ENCODE results near the gene NHSL2. TPM values are rescaled to one million over a fixed set of nuclear protein-coding genes. Genes with fewer than 3 reads are reported as not detected.

The NHSL2 gene
- total RNA-seq, 4 donors from 2014 or later = 10.4 to 35.8 (median 13.9) TPM

GRCh38 chrX:71949363-71949762 lies 38.7 kb downstream of the NHSL2 start:
- Histone ChIP-seq H3K4me3 (no peak overlapping the region), H3K27ac (no peak overlapping the region), H3K4me1 (peaks cover 0 to 10% (median 0%) of the 10 kb centered on the region in 3 donors), H3K27me3 (no peaks in the 10 kb centered on the region), H3K9me3 (no peaks in the 10 kb centered on the region), H3K36me3 (no peaks in the 10 kb centered on the region)
- WGBS, 2 donors (ENCODE audit: low coverage in 1 of 2) = 100% methylated on average over 3 of the region's 8 CpGs; no CpG with 5 or more reads in 1 of the 2 donors
- TF ChIP-seq CTCF (IDR thresholded peaks at IDR 0.05) = no peak
- no peak for TF ChIP-seq POLR2A (IDR thresholded peaks at IDR 0.05)
- TF ChIP-seq EP300 (IDR thresholded peaks at IDR 0.05) = no peak
- TF ChIP-seq POLR2AphosphoS5 (IDR thresholded peaks at IDR 0.05) = no peak
- no peak for ATAC-seq

GRCh38 chrX:71949844-71950445 lies 39.3 kb downstream of the NHSL2 start:
- ATAC-seq = no peak
- TF ChIP-seq CTCF (IDR thresholded peaks at IDR 0.05) (no peak), EP300 (IDR thresholded peaks at IDR 0.05) (no peak), POLR2A (IDR thresholded peaks at IDR 0.05) (no peak), POLR2AphosphoS5 (IDR thresholded peaks at IDR 0.05) (no peak)
- H3K4me3 ChIP-seq = no peak overlapping the region
- H3K9me3 ChIP-seq = no peaks in the 10 kb centered on the region
- 60% methylated on average over 1 of the region's 10 CpGs; no CpG with 5 or more reads in 1 of the 2 donors for WGBS, 2 donors (ENCODE audit: low coverage in 1 of 2)
- H3K27ac ChIP-seq = no peak overlapping the region
- no peaks in the 10 kb centered on the region for H3K27me3 ChIP-seq
- H3K36me3 ChIP-seq = no peaks in the 10 kb centered on the region
- H3K4me1 ChIP-seq = peaks cover 0 to 15% (median 0%) of the 10 kb centered on the region in 3 donors

GRCh38 chrX:71953391-71953790 lies 42.7 kb downstream of the NHSL2 start:
- H3K9me3 ChIP-seq = no peaks in the 10 kb centered on the region
- H3K27ac ChIP-seq = no peak overlapping the region
- ATAC-seq = no peak

GRCh38 chrX:71953946-71954345 lies 43.3 kb downstream of the NHSL2 start:
- ATAC-seq = no peak
- no peaks in the 10 kb centered on the region for H3K27me3 ChIP-seq
- H3K9me3 ChIP-seq = no peaks in the 10 kb centered on the region
- TF ChIP-seq POLR2A (IDR thresholded peaks at IDR 0.05) (no peak), EP300 (IDR thresholded peaks at IDR 0.05) (no peak), CTCF (IDR thresholded peaks at IDR 0.05) (no peak), POLR2AphosphoS5 (IDR thresholded peaks at IDR 0.05) (no peak)
- H3K4me3 ChIP-seq = no peak overlapping the region
- H3K27ac ChIP-seq = no peak overlapping the region
- peaks cover 0 to 16% (median 0%) of the 10 kb centered on the region in 3 donors for H3K4me1 ChIP-seq
- H3K36me3 ChIP-seq = no peaks in the 10 kb centered on the region
- 20% methylated on average over 1 of the region's 2 CpGs for WGBS, 2 donors (ENCODE audit: low coverage in 1 of 2)

More at GRCh38 chrX:71953391-71953790, 42.7 kb downstream of the NHSL2 start:
- TF ChIP-seq POLR2AphosphoS5 (IDR thresholded peaks at IDR 0.05) (no peak), EP300 (IDR thresholded peaks at IDR 0.05) (no peak), CTCF (IDR thresholded peaks at IDR 0.05) (no peak), POLR2A (IDR thresholded peaks at IDR 0.05) (no peak)
- no peak overlapping the region for H3K4me3 ChIP-seq
- H3K4me1 ChIP-seq = peaks cover 0 to 16% (median 0%) of the 10 kb centered on the region in 3 donors
- H3K36me3 ChIP-seq = no peaks in the 10 kb centered on the region
- no peaks in the 10 kb centered on the region for H3K27me3 ChIP-seq

GRCh38 chrX:71954458-71954857 lies 43.8 kb downstream of the NHSL2 start:
- Histone ChIP-seq H3K4me3 (no peak overlapping the region), H3K4me1 (peaks cover 0 to 16% (median 0%) of the 10 kb centered on the region in 3 donors), H3K27ac (no peak overlapping the region), H3K27me3 (no peaks in the 10 kb centered on the region), H3K36me3 (no peaks in the 10 kb centered on the region), H3K9me3 (no peaks in the 10 kb centered on the region)
- no peak for ATAC-seq
- no peak for TF ChIP-seq POLR2AphosphoS5 (IDR thresholded peaks at IDR 0.05)
- TF ChIP-seq EP300 (IDR thresholded peaks at IDR 0.05) = no peak
- TF ChIP-seq CTCF (IDR thresholded peaks at IDR 0.05) = no peak
- no peak for TF ChIP-seq POLR2A (IDR thresholded peaks at IDR 0.05)
- WGBS, 2 donors (ENCODE audit: low coverage in 1 of 2) = no CpG with 5 or more reads among the region's 2 CpGs

Data from gastroesophageal sphincter (tissue), 4 donors.